Activated CD4-positive, alpha-beta T cell treated with anti-CD3 and anti-CD28 coated beads for 24 hours (primary cell): ENCODE data around the gene MTUS2.
"Not testable (repeated sequence)": the region's sequence is repeated elsewhere in the genome, so short reads cannot be mapped to it uniquely, and the experiment has no call there.

ENCODE experiments used
- DNase-seq, 2 donors: peaks; one replicate each; pipeline ENCODE4 v3.0.0-alpha.2; 2020; ENCODE audit warnings: low read depth in 2 of 2

MTUS2 gene

DNA sequence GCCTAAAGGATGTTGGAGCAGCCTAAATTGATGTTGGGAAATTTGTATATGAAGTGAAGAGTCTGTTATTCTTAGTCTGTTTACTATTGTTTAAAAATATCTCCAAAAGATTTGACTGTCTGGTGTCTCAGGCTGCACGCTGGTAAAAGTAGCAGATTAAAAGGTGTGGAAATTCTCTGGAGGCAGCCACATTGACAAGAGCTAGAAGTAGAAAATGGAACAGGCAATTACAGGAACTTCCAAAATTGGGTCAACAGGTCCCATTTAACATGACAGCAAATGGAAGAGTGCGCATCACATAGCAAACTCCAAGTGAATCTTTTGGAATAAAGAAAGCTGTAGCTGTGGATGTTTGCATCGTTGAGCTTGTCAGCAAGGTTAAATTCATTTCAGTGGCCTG is 138.3 kb downstream of the MTUS2 start:
- no peak for DNase-seq

GRCh38 chr13:28964052-28964451 is 143.9 kb downstream of the MTUS2 start:
- DNase-seq: no peak

DNA sequence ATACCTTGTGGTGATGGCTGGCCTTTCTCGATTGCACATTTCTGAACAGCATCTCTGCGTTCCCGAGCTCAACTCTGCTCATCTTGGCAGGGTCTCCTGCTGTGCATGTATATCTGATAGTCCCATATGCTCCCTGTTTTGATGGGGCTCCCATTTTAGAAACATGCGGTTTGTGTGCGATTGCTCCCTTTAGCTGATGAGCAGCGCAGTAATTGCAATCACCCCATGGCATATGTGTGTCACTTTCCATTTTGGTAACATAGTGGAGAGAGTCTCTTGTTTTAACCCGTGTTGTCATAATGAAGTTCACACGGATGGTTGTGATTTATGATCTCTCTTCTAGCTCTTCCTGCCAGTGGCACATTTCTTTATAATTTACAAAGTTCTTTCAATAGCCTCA is 144.7 kb downstream of the MTUS2 start:
- no peak for DNase-seq

GRCh38 chr13:28967029-28967915 is 147.1 kb downstream of the MTUS2 start:
- no peak for DNase-seq

- no peak for DNase-seq
Measured at GRCh38 chr13:28976195-28976594, 156.1 kb downstream of the MTUS2 start.

GRCh38 chr13:28976636-28977035 is 156.5 kb downstream of the MTUS2 start:
- no peak for DNase-seq

- no peak for DNase-seq
Measured at GRCh38 chr13:28978574-28978973, 158.4 kb downstream of the MTUS2 start.

DNA sequence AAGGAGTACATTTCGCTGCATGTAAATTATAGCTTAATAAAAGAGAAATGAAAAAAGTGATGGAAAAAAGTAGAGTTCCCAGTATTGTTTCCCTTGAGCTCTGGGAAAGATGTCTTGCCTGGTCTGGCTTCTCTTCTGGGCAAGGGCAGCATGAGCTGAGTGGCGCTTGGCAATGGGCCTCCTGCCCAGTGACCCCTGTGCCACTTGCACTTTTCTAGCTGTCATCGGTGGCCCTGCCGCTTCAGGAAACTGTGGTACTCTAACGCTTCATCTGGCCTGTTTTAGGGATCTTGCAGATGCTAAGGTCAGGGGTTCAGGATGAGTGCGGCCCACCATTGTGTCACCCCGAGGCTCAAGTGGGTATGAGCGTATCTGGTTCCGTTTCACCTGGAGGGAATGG is 161.4 kb downstream of the MTUS2 start:
- no peak for DNase-seq

- DNase-seq: no peak
Measured at GRCh38 chr13:28983641-28984040, 163.5 kb downstream of the MTUS2 start.

- DNase-seq: no peak
Measured at GRCh38 chr13:28984326-28984725, 164.2 kb downstream of the MTUS2 start.

- no peak for DNase-seq
Measured at GRCh38 chr13:28984825-28985224, 164.7 kb downstream of the MTUS2 start.

DNA sequence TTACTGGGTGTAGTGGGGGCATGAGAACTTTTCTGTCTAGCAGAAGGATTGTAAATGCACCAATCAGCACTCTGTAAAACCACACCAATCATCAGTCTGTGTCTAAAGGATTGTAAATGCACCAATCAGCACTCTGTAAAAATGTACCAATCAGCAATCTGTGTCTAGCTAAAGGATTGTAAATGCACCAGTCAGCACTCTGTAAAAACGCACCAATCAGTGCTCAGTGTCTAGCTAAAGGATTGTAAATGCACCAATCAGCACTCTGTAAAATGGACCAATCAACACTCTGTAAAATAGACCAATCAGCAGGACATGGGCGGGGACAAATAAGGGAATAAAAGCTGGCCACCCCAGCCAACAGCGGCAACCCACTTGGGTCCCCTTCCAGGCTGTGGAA is 170.2 kb downstream of the MTUS2 start:
- DNase-seq: not testable (repeated sequence)

DNA sequence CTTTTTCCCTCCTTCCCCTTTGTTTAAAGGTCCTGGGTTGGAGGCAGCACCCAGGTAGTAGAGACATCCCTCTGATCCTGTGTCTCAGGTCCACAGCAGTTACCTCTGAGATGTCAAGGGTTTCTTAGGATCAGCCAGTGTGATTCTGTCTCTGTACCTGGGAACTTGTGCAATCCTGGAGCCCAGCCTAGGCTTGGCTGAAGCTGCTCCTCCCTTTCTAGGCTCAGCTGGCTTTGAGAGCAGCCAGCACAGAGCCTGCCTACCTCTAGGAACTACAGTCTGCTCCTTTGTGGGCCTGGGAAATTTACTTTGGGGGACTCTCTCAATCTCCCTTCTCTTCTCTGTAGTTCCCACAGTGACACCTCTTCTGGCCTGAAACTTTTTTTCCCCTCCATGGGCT is 171.6 kb downstream of the MTUS2 start:
- DNase-seq: no peak

DNA sequence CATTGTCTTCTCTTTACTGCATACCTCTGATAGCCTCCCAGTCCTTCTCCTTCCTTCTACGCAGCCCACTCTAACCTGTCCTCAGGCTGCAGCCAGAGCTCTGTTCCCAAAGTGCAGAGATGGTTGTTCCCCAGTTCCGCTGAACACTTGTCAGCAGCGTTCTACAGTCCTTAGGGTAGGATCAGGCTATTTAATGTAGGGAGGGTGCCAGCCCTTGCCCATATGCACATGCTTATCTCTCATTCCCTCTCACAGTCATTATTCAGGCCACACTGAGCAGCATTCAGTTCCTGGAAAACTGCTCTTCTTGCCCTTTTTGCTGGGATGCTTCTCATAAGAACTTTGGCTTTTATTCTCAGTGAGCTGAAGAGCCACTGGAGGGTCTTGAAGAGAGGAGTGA is 180.7 kb downstream of the MTUS2 start:
- DNase-seq: no peak

GRCh38 chr13:29005035-29005762 is 185.1 kb downstream of the MTUS2 start:
- no peak for DNase-seq

- DNase-seq: no peak
Measured at GRCh38 chr13:29005763-29006120, 185.6 kb downstream of the MTUS2 start.

DNA sequence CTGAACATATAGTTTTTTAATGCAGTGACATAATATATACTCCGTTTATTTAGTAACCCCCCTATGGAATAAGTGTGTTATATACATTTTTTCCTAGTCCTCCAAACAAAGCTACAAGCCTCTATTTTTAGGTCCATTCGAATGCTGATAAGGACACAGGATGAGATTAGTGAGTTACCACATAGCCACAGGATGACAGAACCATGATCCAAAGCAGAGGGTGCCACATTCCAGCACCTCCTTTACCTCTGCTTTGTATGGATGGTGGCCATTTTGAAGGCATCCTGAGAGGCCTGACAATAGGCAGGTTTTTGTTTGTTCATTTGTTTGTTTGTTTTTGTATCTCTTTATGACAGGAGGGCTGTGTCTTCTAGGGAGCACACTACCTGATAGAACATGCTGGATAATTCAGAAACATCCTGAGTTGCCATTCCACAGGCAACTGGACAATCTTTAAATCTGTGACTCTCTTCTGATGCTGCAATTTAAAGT is 186.3 kb downstream of the MTUS2 start:
- no peak for DNase-seq

DNA sequence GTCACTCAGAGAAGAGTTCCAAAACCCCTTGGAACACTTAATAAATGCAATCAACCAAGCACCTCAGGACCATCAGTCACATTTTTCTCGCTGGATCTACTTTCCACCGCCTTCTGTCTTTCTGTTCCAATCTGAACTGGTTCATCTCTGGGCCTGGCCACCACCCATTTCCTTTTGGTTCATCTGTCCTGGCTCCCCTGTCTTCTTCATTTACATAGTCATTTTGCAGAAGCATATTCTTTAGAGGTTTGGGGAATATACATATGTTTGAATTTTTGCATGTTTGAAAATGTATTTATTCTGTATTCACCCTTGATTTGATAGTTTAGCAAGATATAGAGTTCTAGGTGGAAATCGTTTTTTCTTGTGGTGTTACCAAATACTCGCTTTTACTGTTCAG is 188.2 kb downstream of the MTUS2 start:
- no peak for DNase-seq

DNA sequence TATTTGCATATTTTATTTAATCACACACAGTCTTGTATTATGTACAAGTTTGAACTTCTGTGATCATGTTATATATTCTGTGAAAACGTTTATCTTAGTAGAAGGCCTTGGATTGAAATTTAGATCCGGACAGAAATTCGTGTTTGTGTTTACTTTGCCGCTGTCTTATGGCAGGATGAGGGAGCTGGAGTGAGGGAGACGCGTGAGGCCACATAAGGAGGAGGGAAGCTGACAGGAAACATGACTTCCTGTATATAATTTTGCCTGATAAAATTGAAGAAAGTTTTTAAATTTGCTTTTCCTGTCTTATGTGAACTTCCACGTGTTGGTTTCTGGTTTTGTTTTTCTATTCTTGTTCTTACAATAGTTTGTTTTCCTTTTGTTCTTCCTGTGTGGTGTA is 200.2 kb downstream of the MTUS2 start:
- no peak for DNase-seq

DNA sequence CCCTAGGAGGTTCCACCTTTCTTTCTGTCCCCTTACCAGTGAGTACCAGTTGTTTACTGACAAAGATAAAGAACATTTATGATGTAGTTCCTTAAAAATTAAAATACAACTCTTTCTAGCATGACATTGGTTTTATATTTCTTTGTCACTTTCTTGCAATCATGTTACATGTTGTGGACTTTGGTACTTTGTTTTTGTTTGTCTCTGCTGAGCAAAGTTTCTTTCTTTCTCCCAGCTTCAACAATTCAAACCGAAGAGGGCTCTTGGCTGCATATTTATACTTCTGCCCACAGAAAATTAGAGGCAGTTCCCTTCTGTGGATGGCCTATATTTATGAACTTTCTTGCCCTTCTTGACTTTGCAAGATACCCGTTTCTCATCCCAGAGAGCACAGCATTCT is 201.2 kb downstream of the MTUS2 start:
- DNase-seq: no peak

GRCh38 chr13:29021717-29022116 is 201.6 kb downstream of the MTUS2 start:
- no peak for DNase-seq

- no peak for DNase-seq
Measured at GRCh38 chr13:29022410-29022809, 202.3 kb downstream of the MTUS2 start.

- no peak for DNase-seq
Measured at GRCh38 chr13:29022968-29023367, 202.8 kb downstream of the MTUS2 start.
